Measurements from ENCODE around the gene PLD4. TPM values are rescaled to one million over a fixed set of nuclear protein-coding genes. Genes with fewer than 3 reads are reported as not detected.
A peak's percentile ranks its signal among the peaks of the same experiment; 100 is the strongest.

PLD4 gene
- total RNA-seq, 2 donors from 2014 or later, result 1.2 TPM; not detected in 1

GRCh38 chr14:104892531-104893434 lies 31.9 kb upstream of the PLD4 start:
- Histone ChIP-seq H3K4me1 (no peaks in the 10 kb centered on the region), H3K36me3 (no peaks in the 10 kb centered on the region), H3K9ac (ENCODE audit: low read depth in 2 of 2, low read length in 2 of 2) (no peak overlapping the region), H3K27me3 (no peaks in the 10 kb centered on the region), H3K4me3 (no peak overlapping the region), H3K27ac (no peak overlapping the region), H3K9me3 (no peaks in the 10 kb centered on the region)
- TF ChIP-seq CTCF (IDR thresholded peaks at IDR 0.05), result no peak
- DNase-seq, result peak; percentile 15
- intact Hi-C loops (cut with DNase I), result no loop called here

- DNase-seq, result peak; percentile 23
- H3K4me3 ChIP-seq, result no peak overlapping the region
- H3K27me3 ChIP-seq, result no peaks in the 10 kb centered on the region
- intact Hi-C loops (cut with DNase I), result no loop called here
- no peak overlapping the region for H3K9ac ChIP-seq (ENCODE audit: low read depth in 2 of 2, low read length in 2 of 2)
- no peak overlapping the region for H3K27ac ChIP-seq
- no peaks in the 10 kb centered on the region for H3K4me1 ChIP-seq
- H3K36me3 ChIP-seq, result no peaks in the 10 kb centered on the region
- TF ChIP-seq CTCF (IDR thresholded peaks at IDR 0.05), result no peak
- no peaks in the 10 kb centered on the region for H3K9me3 ChIP-seq
These were observed 31.1 kb upstream of the PLD4 start for GRCh38 chr14:104893435-104894207.

- H3K36me3 ChIP-seq, result no peaks in the 10 kb centered on the region
- no peak overlapping the region for H3K4me3 ChIP-seq
- no peaks in the 10 kb centered on the region for H3K27me3 ChIP-seq
- H3K4me1 ChIP-seq, result no peaks in the 10 kb centered on the region
- no peaks in the 10 kb centered on the region for H3K9me3 ChIP-seq
- intact Hi-C loops (cut with DNase I), result loop anchor here (5.0 kb wide), 1 partner anchor 153 kb away; no protein-coding TSS in a partner anchor
- no peak for TF ChIP-seq CTCF (IDR thresholded peaks at IDR 0.05)
- H3K9ac ChIP-seq (ENCODE audit: low read depth in 2 of 2, low read length in 2 of 2), result no peak overlapping the region
- H3K27ac ChIP-seq, result no peak overlapping the region
- no peak for DNase-seq
These were observed 30.1 kb upstream of the PLD4 start for GRCh38 chr14:104894331-104895206.

GRCh38 chr14:104895207-104895785 lies 29.4 kb upstream of the PLD4 start:
- TF ChIP-seq CTCF (IDR thresholded peaks at IDR 0.05), result no peak
- Histone ChIP-seq H3K36me3 (no peaks in the 10 kb centered on the region), H3K27me3 (no peaks in the 10 kb centered on the region), H3K4me3 (no peak overlapping the region), H3K27ac (no peak overlapping the region), H3K9ac (ENCODE audit: low read depth in 2 of 2, low read length in 2 of 2) (no peak overlapping the region), H3K9me3 (no peaks in the 10 kb centered on the region), H3K4me1 (no peaks in the 10 kb centered on the region)
- intact Hi-C loops (cut with DNase I), result loop anchor here (5.0 kb wide), 1 partner anchor 152 kb away; no protein-coding TSS in a partner anchor
- DNase-seq, result no peak

Measured in colonic mucosa (tissue), 4 donors.